Cardiac septum (tissue), 1 donor: ENCODE data around the gene RGL1. TPM values are rescaled to one million over a fixed set of nuclear protein-coding genes. Genes with fewer than 3 reads are reported as not detected.
A peak's percentile ranks its signal among the peaks of the same experiment; 100 is the strongest.
"Not testable (repeated sequence)": the region's sequence is repeated elsewhere in the genome, so short reads cannot be mapped to it uniquely, and the experiment has no call there.

Experiments
- DNase-seq: peaks from one replicate; pipeline ENCODE4 v3.0.0-alpha.2; 2020; ENCODE audit warnings: low spot score
- intact Hi-C: fragments of 100-400 bp; cut with DNase I; formaldehyde crosslinking; loops from one replicate; pipeline ENCODE4 v1.14.0; 2022
- total RNA-seq: library from RNA; stranded (reverse); fragmentation: NEBNext Ultra II Directional; extraction: Animal tissue kit (Norgen Biotek cat#: 25700); gene quantifications from one replicate; pipeline ENCODE4 v1.2.1, GENCODE V29; 2021
- donor health status: DM: no; HTN: no; CAD: no.

The RGL1 gene
- total RNA-seq, 1 donor from 2014 or later = 19.6 TPM

- DNase-seq = peak; percentile 81
- intact Hi-C loops = no loop called here
Observed at GRCh38 chr1:183783767-183784637, 20.9 kb upstream of the RGL1 start.

GRCh38 chr1:183785921-183786320, 19.0 kb upstream of the RGL1 start:
- intact Hi-C loops, DNase-seq: not testable (repeated sequence)

GRCh38 chr1:183787704-183788103, 17.2 kb upstream of the RGL1 start:
- intact Hi-C loops = no loop called here
- no peak for DNase-seq

- intact Hi-C loops = no loop called here
- no peak for DNase-seq
Observed at GRCh38 chr1:183791319-183791718, 13.6 kb upstream of the RGL1 start.

GRCh38 chr1:183792300-183792699, 12.6 kb upstream of the RGL1 start:
- intact Hi-C loops = no loop called here
- DNase-seq = no peak

GRCh38 chr1:183794088-183794487, 10.8 kb upstream of the RGL1 start:
- DNase-seq = no peak
- intact Hi-C loops = no loop called here

GRCh38 chr1:183800449-183800848, 4.5 kb upstream of the RGL1 start:
- intact Hi-C loops = no loop called here
- DNase-seq = no peak

- DNase-seq = no peak
- intact Hi-C loops = no loop called here
Observed at GRCh38 chr1:183801649-183802048, 3.3 kb upstream of the RGL1 start.

GRCh38 chr1:183804387-183804786, 533 bp upstream of the RGL1 start:
- DNase-seq = no peak
- intact Hi-C loops = no loop called here

- no peak for DNase-seq
- intact Hi-C loops = loop anchor here (5.0 kb wide), 1 partner anchor 66 kb away; no protein-coding TSS in a partner anchor
Observed at GRCh38 chr1:183806125-183806524, 1.2 kb downstream of the RGL1 start.

GRCh38 chr1:183806675-183807074, 1.8 kb downstream of the RGL1 start:
- intact Hi-C loops = loop anchor here (5.0 kb wide), 1 partner anchor 66 kb away; no protein-coding TSS in a partner anchor

GRCh38 chr1:183807549-183808168, 2.7 kb downstream of the RGL1 start:
- intact Hi-C loops = loop anchor here (5.0 kb wide), 1 partner anchor 65 kb away; no protein-coding TSS in a partner anchor
- no peak for DNase-seq

More at GRCh38 chr1:183806675-183807074, 1.8 kb downstream of the RGL1 start:
- no peak for DNase-seq

- intact Hi-C loops = loop anchor here (5.0 kb wide), 1 partner anchor 64 kb away; no protein-coding TSS in a partner anchor
- no peak for DNase-seq
Observed at GRCh38 chr1:183808296-183809027, 3.5 kb downstream of the RGL1 start.

GRCh38 chr1:183810121-183810520, 5.2 kb downstream of the RGL1 start:
- DNase-seq = no peak
- intact Hi-C loops = no loop called here

GRCh38 chr1:183810756-183811544, 6.0 kb downstream of the RGL1 start:
- DNase-seq = no peak
- intact Hi-C loops = no loop called here

GRCh38 chr1:183812128-183812527, 7.2 kb downstream of the RGL1 start:
- no peak for DNase-seq
- intact Hi-C loops = no loop called here

- no peak for DNase-seq
- intact Hi-C loops = no loop called here
Observed at GRCh38 chr1:183812686-183813569, 8.0 kb downstream of the RGL1 start.

- DNase-seq = no peak
- intact Hi-C loops = no loop called here
Observed at GRCh38 chr1:183814121-183814681, 9.3 kb downstream of the RGL1 start.
